Measurements from ENCODE around the gene FAM53B.
A peak's percentile ranks its signal among the peaks of the same experiment; 100 is the strongest.

The FAM53B gene

DNA sequence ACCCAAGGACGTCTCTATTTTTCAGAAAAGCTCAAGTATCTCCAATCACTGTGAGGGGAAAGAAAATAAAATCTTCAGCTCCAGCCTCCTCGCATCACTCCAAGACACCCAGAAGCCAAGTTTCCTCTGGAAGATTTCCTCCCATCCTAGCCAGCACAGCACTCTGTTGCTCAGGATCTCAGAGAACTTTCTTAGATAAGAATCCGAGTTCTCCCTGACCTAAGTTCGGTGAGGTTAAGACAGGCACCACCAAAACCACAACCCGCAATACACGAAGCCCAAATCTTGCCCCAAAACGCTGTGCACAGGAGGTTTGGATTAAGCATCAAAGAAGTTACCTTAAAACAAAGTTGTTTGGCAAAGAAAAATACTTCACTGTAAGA lies 4.2 kb downstream of the FAM53B start:
- H3K14ac ChIP-seq (ENCODE audit: low read length): no peak overlapping the region
- H3K9me3 ChIP-seq (ENCODE audit: insufficient read depth, low read depth, low read length): peaks cover 5% of the 10 kb centered on the region
- no peak overlapping the region for H4K8ac ChIP-seq (ENCODE audit: low read depth, low read length)
- H3K4me2 ChIP-seq (ENCODE audit: low read length): no peak overlapping the region
- no peak overlapping the region for H3K27ac ChIP-seq (ENCODE audit: low read depth, low read length)
- no peak overlapping the region for H2AK5ac ChIP-seq (ENCODE audit: low read length)
- no peak overlapping the region for H3K4me3 ChIP-seq (ENCODE audit: low read depth, low read length)
- H3K9ac ChIP-seq (ENCODE audit: low read length): no peak overlapping the region
- no peaks in the 10 kb centered on the region for H3K27me3 ChIP-seq (ENCODE audit: insufficient read depth, low read length)
- H2BK5ac ChIP-seq (ENCODE audit: low read depth, low read length, poor library complexity): no peak overlapping the region
- WGBS (ENCODE audit: extremely low coverage, insufficient coverage, insufficient read length): no CpG with 5 or more reads among the region's 7 CpGs
- H3K79me2 ChIP-seq (ENCODE audit: control insufficient read depth, insufficient read depth, low read length, poor library complexity): peaks cover 7% of the 10 kb centered on the region
- H4K91ac ChIP-seq (ENCODE audit: low read depth, low read length): no peak overlapping the region
- H3K4me1 ChIP-seq (ENCODE audit: control insufficient read depth in 1 of 2, insufficient read depth in 2 of 2, low read length in 2 of 2): peaks cover 12 to 13% of the 10 kb centered on the region in 2 experiments
- H3K79me1 ChIP-seq (ENCODE audit: low read length): peaks cover 7% of the 10 kb centered on the region
- no peak overlapping the region for H2AFZ ChIP-seq (ENCODE audit: insufficient read depth, low read length, poor library complexity)
- H3K23ac ChIP-seq (ENCODE audit: low read length): no peak overlapping the region
- no peak overlapping the region for H3K4ac ChIP-seq (ENCODE audit: low read depth, low read length)
- no peak overlapping the region for H3K18ac ChIP-seq (ENCODE audit: low read length)
- no peak for DNase-seq
- no peak overlapping the region for H2BK120ac ChIP-seq (ENCODE audit: insufficient read depth, low read length, poor library complexity)
- no peak overlapping the region for H2BK12ac ChIP-seq (ENCODE audit: low read length)
- no peaks in the 10 kb centered on the region for H3K36me3 ChIP-seq (ENCODE audit: control insufficient read depth in 1 of 2, insufficient read depth in 2 of 2, low read length in 2 of 2)
- no peak overlapping the region for H4K12ac ChIP-seq (ENCODE audit: low read depth, low read length)

- no peak overlapping the region for H2BK5ac ChIP-seq (ENCODE audit: low read depth, low read length, poor library complexity)
- WGBS (ENCODE audit: extremely low coverage, insufficient coverage, insufficient read length): no CpG with 5 or more reads among the region's 13 CpGs
- H4K12ac ChIP-seq (ENCODE audit: low read depth, low read length): no peak overlapping the region
- no peak overlapping the region for H3K9ac ChIP-seq (ENCODE audit: low read length)
- peak in 1 of 2 donors; percentile 81 for DNase-seq
- H2AK5ac ChIP-seq (ENCODE audit: low read length): no peak overlapping the region
- no peaks in the 10 kb centered on the region for H3K36me3 ChIP-seq (ENCODE audit: control insufficient read depth in 1 of 2, insufficient read depth in 2 of 2, low read length in 2 of 2)
- H3K4ac ChIP-seq (ENCODE audit: low read depth, low read length): no peak overlapping the region
- no peak overlapping the region for H3K27ac ChIP-seq (ENCODE audit: low read depth, low read length)
- H3K4me2 ChIP-seq (ENCODE audit: low read length): no peak overlapping the region
- H3K18ac ChIP-seq (ENCODE audit: low read length): no peak overlapping the region
- H3K27me3 ChIP-seq (ENCODE audit: insufficient read depth, low read length): no peaks in the 10 kb centered on the region
- H2AFZ ChIP-seq (ENCODE audit: insufficient read depth, low read length, poor library complexity): no peak overlapping the region
- H4K91ac ChIP-seq (ENCODE audit: low read depth, low read length): no peak overlapping the region
- H2BK12ac ChIP-seq (ENCODE audit: low read length): no peak overlapping the region
- H3K23ac ChIP-seq (ENCODE audit: low read length): no peak overlapping the region
- H3K79me1 ChIP-seq (ENCODE audit: low read length): peaks cover 7% of the 10 kb centered on the region
- no peak overlapping the region for H3K14ac ChIP-seq (ENCODE audit: low read length)
- no peak overlapping the region for H4K8ac ChIP-seq (ENCODE audit: low read depth, low read length)
- H3K4me3 ChIP-seq (ENCODE audit: low read depth, low read length): no peak overlapping the region
- H3K4me1 ChIP-seq (ENCODE audit: control insufficient read depth in 1 of 2, insufficient read depth in 2 of 2, low read length in 2 of 2): peaks cover 12 to 13% of the 10 kb centered on the region in 2 experiments
- no peak overlapping the region for H2BK120ac ChIP-seq (ENCODE audit: insufficient read depth, low read length, poor library complexity)
- H3K79me2 ChIP-seq (ENCODE audit: control insufficient read depth, insufficient read depth, low read length, poor library complexity): peaks cover 7% of the 10 kb centered on the region
- peaks cover 5% of the 10 kb centered on the region for H3K9me3 ChIP-seq (ENCODE audit: insufficient read depth, low read depth, low read length)
Observed at GRCh38 chr10:124739119-124739921, 4.9 kb downstream of the FAM53B start.

- Histone ChIP-seq H4K8ac (ENCODE audit: low read depth, low read length) (no peak overlapping the region), H4K91ac (ENCODE audit: low read depth, low read length) (no peak overlapping the region), H2BK120ac (ENCODE audit: insufficient read depth, low read length, poor library complexity) (no peak overlapping the region), H3K4me2 (ENCODE audit: low read length) (no peak overlapping the region), H3K18ac (ENCODE audit: low read length) (no peak overlapping the region), H3K4me1 (ENCODE audit: control insufficient read depth in 1 of 2, insufficient read depth in 2 of 2, low read length in 2 of 2) (peaks cover 14 to 16% of the 10 kb centered on the region in 2 experiments), H3K9me3 (ENCODE audit: insufficient read depth, low read depth, low read length) (peaks cover 5% of the 10 kb centered on the region), H3K27me3 (ENCODE audit: insufficient read depth, low read length) (no peaks in the 10 kb centered on the region), H3K79me2 (ENCODE audit: control insufficient read depth, insufficient read depth, low read length, poor library complexity) (peaks cover 7% of the 10 kb centered on the region), H4K12ac (ENCODE audit: low read depth, low read length) (no peak overlapping the region), H3K23ac (ENCODE audit: low read length) (no peak overlapping the region), H3K4me3 (ENCODE audit: low read depth, low read length) (no peak overlapping the region), H3K9ac (ENCODE audit: low read length) (no peak overlapping the region), H3K36me3 (ENCODE audit: control insufficient read depth in 1 of 2, insufficient read depth in 2 of 2, low read length in 2 of 2) (no peaks in the 10 kb centered on the region), H3K79me1 (ENCODE audit: low read length) (peaks cover 2% of the 10 kb centered on the region), H3K14ac (ENCODE audit: low read length) (no peak overlapping the region), H2AFZ (ENCODE audit: insufficient read depth, low read length, poor library complexity) (no peak overlapping the region), H2BK5ac (ENCODE audit: low read depth, low read length, poor library complexity) (no peak overlapping the region), H3K4ac (ENCODE audit: low read depth, low read length) (no peak overlapping the region), H3K27ac (ENCODE audit: low read depth, low read length) (no peak overlapping the region), H2AK5ac (ENCODE audit: low read length) (no peak overlapping the region), H2BK12ac (ENCODE audit: low read length) (no peak overlapping the region)
- no CpG with 5 or more reads among the region's 6 CpGs for WGBS (ENCODE audit: extremely low coverage, insufficient coverage, insufficient read length)
- DNase-seq: no peak
Observed at GRCh38 chr10:124738441-124738840, 5.7 kb downstream of the FAM53B start.

DNA sequence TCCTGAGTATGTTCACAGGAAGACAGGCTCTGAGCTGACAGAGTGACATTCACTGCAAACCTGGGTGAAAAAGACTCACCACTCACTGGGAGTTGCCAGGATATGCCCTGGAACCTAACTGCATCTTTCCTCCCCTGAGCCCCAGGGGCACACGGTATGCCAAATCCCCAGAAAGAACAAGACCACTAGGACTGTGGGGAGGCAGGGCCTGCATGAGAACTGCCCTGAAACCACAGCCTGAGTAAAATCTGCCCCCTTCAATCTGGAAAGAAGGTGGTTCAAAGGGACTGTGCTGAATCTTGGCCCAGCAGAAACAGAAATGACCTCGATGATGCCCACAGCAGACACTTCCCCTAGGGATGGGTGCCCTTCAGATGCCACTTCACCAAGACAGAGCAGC lies 6.5 kb downstream of the FAM53B start:
- H3K18ac ChIP-seq (ENCODE audit: low read length): no peak overlapping the region
- H4K91ac ChIP-seq (ENCODE audit: low read depth, low read length): no peak overlapping the region
- H3K79me1 ChIP-seq (ENCODE audit: low read length): no peaks in the 10 kb centered on the region
- H3K36me3 ChIP-seq (ENCODE audit: control insufficient read depth in 1 of 2, insufficient read depth in 2 of 2, low read length in 2 of 2): no peaks in the 10 kb centered on the region
- peaks cover 3% of the 10 kb centered on the region for H3K79me2 ChIP-seq (ENCODE audit: control insufficient read depth, insufficient read depth, low read length, poor library complexity)
- no peak overlapping the region for H4K12ac ChIP-seq (ENCODE audit: low read depth, low read length)
- H2BK120ac ChIP-seq (ENCODE audit: insufficient read depth, low read length, poor library complexity): no peak overlapping the region
- H3K9ac ChIP-seq (ENCODE audit: low read length): no peak overlapping the region
- H3K4me3 ChIP-seq (ENCODE audit: low read depth, low read length): no peak overlapping the region
- peaks cover 5% of the 10 kb centered on the region for H3K9me3 ChIP-seq (ENCODE audit: insufficient read depth, low read depth, low read length)
- DNase-seq: no peak
- no peaks in the 10 kb centered on the region for H3K27me3 ChIP-seq (ENCODE audit: insufficient read depth, low read length)
- H3K23ac ChIP-seq (ENCODE audit: low read length): no peak overlapping the region
- H3K27ac ChIP-seq (ENCODE audit: low read depth, low read length): no peak overlapping the region
- no peak overlapping the region for H2AK5ac ChIP-seq (ENCODE audit: low read length)
- H2AFZ ChIP-seq (ENCODE audit: insufficient read depth, low read length, poor library complexity): no peak overlapping the region
- no CpG with 5 or more reads among the region's 2 CpGs for WGBS (ENCODE audit: extremely low coverage, insufficient coverage, insufficient read length)
- no peak overlapping the region for H3K14ac ChIP-seq (ENCODE audit: low read length)
- no peak overlapping the region for H3K4ac ChIP-seq (ENCODE audit: low read depth, low read length)
- H3K4me2 ChIP-seq (ENCODE audit: low read length): no peak overlapping the region
- H4K8ac ChIP-seq (ENCODE audit: low read depth, low read length): no peak overlapping the region
- H3K4me1 ChIP-seq (ENCODE audit: control insufficient read depth in 1 of 2, insufficient read depth in 2 of 2, low read length in 2 of 2): peaks cover 18 to 20% of the 10 kb centered on the region in 2 experiments
- no peak overlapping the region for H2BK12ac ChIP-seq (ENCODE audit: low read length)
- no peak overlapping the region for H2BK5ac ChIP-seq (ENCODE audit: low read depth, low read length, poor library complexity)
